ENCODE data around the gene STMN3. TPM values are rescaled to one million over a fixed set of nuclear protein-coding genes. Genes with fewer than 3 reads are reported as not detected.
A peak's percentile ranks its signal among the peaks of the same experiment; 100 is the strongest.

The STMN3 gene
- total and polyA plus RNA-seq, 2 of the 8 experiments (the other 6 are each of a cell fraction or from before 2014, with no cell fraction given): 51.5 to 63.1 TPM

GRCh38 chr20:63657937-63658748, 4.9 kb upstream of the STMN3 start, which contains the start of gene RTEL1:
RTEL1 (plus strand) TSS chr20:63658312; CDS start chr20:63659403, 1,091 bp downstream.
- Histone ChIP-seq H2BK12ac (ENCODE audit: low read depth, low read length) (peak within 1 kb of the TSS; percentile 27; the same call in 1 of the 2 replicates), H3K4me1 (replicated peaks in 1 of 4; ENCODE audit: control insufficient read depth in 3 of 4, insufficient read depth in 4 of 4, low read length in 3 of 4) (peaks cover 0 to 16% (median 14%) of the 10 kb centered on the region in 4 experiments; a peak in 6 of 7 replicates), H2AK5ac (ENCODE audit: low read depth, low read length) (peak within 1 kb of the TSS; percentile 67; the same call in 1 of the 2 replicates), H3K9ac (replicated peaks in 1 of 4; ENCODE audit: extremely low read depth in 1 of 4, low read depth in 3 of 4, low read length in 3 of 4) (peak within 1 kb of the TSS in 3 of 4 experiments; percentile 56 to 62 (median 57); a peak in 6 of 7 replicates), H3K18ac (ENCODE audit: extremely low read depth, low read length) (no peak within 1 kb of the TSS; the same call in 1 of the 2 replicates), H2AFZ (ENCODE audit: low read length) (peak within 1 kb of the TSS; percentile 74; the same call in 1 of the 2 replicates), H4K8ac (ENCODE audit: extremely low read depth, insufficient read depth, low read length) (peak within 1 kb of the TSS; percentile 96), H3K9me3 (ENCODE audit: insufficient read depth in 2 of 2, low read depth in 1 of 2, low read length in 1 of 2) (no peaks in the 10 kb centered on the region), H4K20me1 (replicated peaks in 1 of 2; ENCODE audit: control insufficient read depth in 1 of 2, insufficient read depth in 2 of 2, low read length in 2 of 2) (peaks cover 2 to 3% of the 10 kb centered on the region in 2 experiments), H4K5ac (ENCODE audit: insufficient read length, low read depth, low read length) (peak within 1 kb of the TSS; percentile 96), H3K79me2 (ENCODE audit: control insufficient read depth in 1 of 2, insufficient read depth in 2 of 2, low read length in 2 of 2) (peaks cover 0 to 9% of the 10 kb centered on the region in 2 experiments; a peak in 1 of 4 replicates), H3K4ac (replicated peaks; ENCODE audit: insufficient read length, low read depth, low read length) (peak within 1 kb of the TSS; percentile 46), H3K23me2 (ENCODE audit: low read depth, low read length) (peaks cover 11% of the 10 kb centered on the region), H2BK20ac (ENCODE audit: low read length) (no peak within 1 kb of the TSS), H3K27ac (ENCODE audit: low read depth, low read length) (no peak within 1 kb of the TSS; the same call in 1 of the 2 replicates), H3K27me3 (replicated peaks in 1 of 4; ENCODE audit: control insufficient read depth in 3 of 4, extremely low read depth in 1 of 4, insufficient read depth in 3 of 4, low read length in 3 of 4) (no peaks in the 10 kb centered on the region), H3K23ac (ENCODE audit: insufficient read length) (no peak within 1 kb of the TSS), H3K4me3 (ENCODE audit: extremely low read depth in 1 of 4, insufficient read depth in 2 of 4, low read depth in 3 of 4, low read length in 4 of 4) (peak within 1 kb of the TSS; percentile 75 to 96 (median 84)), H2BK120ac (replicated peaks; ENCODE audit: low read depth, low read length) (no peak within 1 kb of the TSS), H3K14ac (ENCODE audit: insufficient read length) (no peak within 1 kb of the TSS), H3K4me2 (ENCODE audit: insufficient read depth in 1 of 2, low read depth in 2 of 2, low read length in 2 of 2) (peak within 1 kb of the TSS; percentile 76 to 81), H3K36me3 (ENCODE audit: control insufficient read depth in 2 of 4, insufficient read depth in 4 of 4, low read length in 3 of 4) (peaks cover 0 to 11% (median 3%) of the 10 kb centered on the region in 4 experiments; a peak in 4 of 8 replicates), H2BK15ac (ENCODE audit: low read length) (0 out of 2 replicates have a peak within 1 kb of the TSS, but pooled peaks have one; percentile 53), H3K79me1 (ENCODE audit: low read depth, low read length) (no peaks in the 10 kb centered on the region; the same call in 1 of the 2 replicates), H2BK5ac (ENCODE audit: low read depth, low read length) (peak within 1 kb of the TSS; percentile 84), H4K91ac (replicated peaks; ENCODE audit: insufficient read length, low read length) (peak within 1 kb of the TSS; percentile 84), H3K56ac (replicated peaks; ENCODE audit: insufficient read length, low read depth, low read length) (peak within 1 kb of the TSS; percentile 39)
- WGBS, 2 experiments (ENCODE audit: extremely low coverage in 1 of 2, insufficient coverage in 1 of 2, insufficient read length in 1 of 2, insufficient replicate concordance in 2 of 2, low coverage in 1 of 2, low lambda C conversion rate in 2 of 2, missing lambda C conversion rate in 1 of 2): 11% methylated on average over 64 of the region's 73 CpGs; no CpG with 5 or more reads in 1 of the 2 experiments
- POLR2A ChIA-PET (ENCODE audit: partially characterized antibody): interaction anchor here (0.5 to 1.9 kb wide), 22 partner anchors 10 to 393 kb away, joined by 3 to 15 read pairs (median 4); partner anchors contain the start of genes ARFRP1, PPDPF, TNFRSF6B and TPD52L2
- FAIRE-seq: no peak
- peak in 1 of 2 experiments; percentile 96 for DNase-seq (ENCODE audit: low read depth in 1 of 2, low spot score in 2 of 2)
- CTCF ChIA-PET (ENCODE audit: partially characterized antibody): interaction anchor here (1.0 to 1.3 kb wide), 4 partner anchors 12 to 113 kb away, joined by 3 to 4 read pairs (median 3); no protein-coding TSS in a partner anchor
- no peak for TF ChIP-seq USF2 (IDR thresholded peaks at IDR 0.05; ENCODE audit: low read length)
- 0 out of 2 replicates have a peak, but pooled peaks have one; percentile 11 for TF ChIP-seq ATF3 (IDR thresholded peaks at IDR 0.05; ENCODE audit: insufficient read depth, low read depth, low read length)
- peak; percentile 72 for TF ChIP-seq ASH2L (IDR thresholded peaks at IDR 0.05; ENCODE audit: low read length)
- TF ChIP-seq CREB1 (IDR thresholded peaks at IDR 0.05): peak; percentile 66
- TF ChIP-seq GTF2F1 (IDR thresholded peaks at IDR 0.05; ENCODE audit: borderline replicate concordance, low read depth, low read length): 0 out of 2 replicates have a peak, but pooled peaks have one; percentile 51
- peak; percentile 58; the same call in 1 of the 2 replicates for TF ChIP-seq EGR1 (IDR thresholded peaks at IDR 0.05; ENCODE audit: borderline replicate concordance, low read depth, low read length)
- TF ChIP-seq SRF (IDR thresholded peaks at IDR 0.05; ENCODE audit: low read depth, low read length): peak; percentile 67
- TF ChIP-seq BCL11A (IDR thresholded peaks at IDR 0.05; ENCODE audit: low read depth in 2 of 2, low read length in 2 of 2): no peak
- no peak for TF ChIP-seq MAFK (IDR thresholded peaks at IDR 0.05; ENCODE audit: low read depth, low read length)

Data from H1 (cell line).